OCI-LY7 (cell line): ENCODE results near the gene TMPO.

ENCODE experiments used
- EZH2phosphoT487 ChIP-seq: fragments of 200-600 bp; sonication (generic); IDR thresholded peaks from 2 replicates; pipeline ENCODE4 v1.6.1; 2018; ENCODE audit warnings: low read depth, borderline replicate concordance, mild to moderate bottlenecking, mixed run types, antibody characterized with exemption, low read length, moderate library complexity, mixed read lengths
- TF ChIP-seq, protein P1 (sequence below): fragments of 200-600 bp; sonication (generic); conservative IDR thresholded peaks from 2 replicates; pipeline ENCODE4 v1.5.1; 2014; ENCODE audit warnings: mild to moderate bottlenecking, antibody characterized with exemption, low read length, moderate library complexity, mixed read lengths

DNA sequence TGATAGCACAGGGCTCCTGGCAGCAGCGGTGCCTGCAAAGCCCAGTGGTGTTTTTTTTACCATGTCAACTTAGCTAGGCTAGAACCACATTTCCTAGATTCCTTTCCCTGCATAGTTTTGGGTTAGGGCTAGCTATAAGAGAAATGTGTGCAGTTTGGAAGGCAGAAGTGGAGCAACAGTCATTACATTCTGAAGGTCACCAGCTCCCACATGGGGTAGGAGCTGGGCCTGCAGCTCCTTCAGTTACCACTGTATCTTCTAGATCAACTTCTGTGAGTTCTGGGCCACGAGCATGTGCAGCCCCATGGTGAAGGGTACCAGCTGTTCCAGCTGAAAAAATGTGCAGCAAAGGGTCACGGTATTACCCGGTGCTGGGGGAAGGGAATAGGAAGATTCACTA, 75.8 kb downstream of the TMPO start:
- TF ChIP-seq, protein P1, sequence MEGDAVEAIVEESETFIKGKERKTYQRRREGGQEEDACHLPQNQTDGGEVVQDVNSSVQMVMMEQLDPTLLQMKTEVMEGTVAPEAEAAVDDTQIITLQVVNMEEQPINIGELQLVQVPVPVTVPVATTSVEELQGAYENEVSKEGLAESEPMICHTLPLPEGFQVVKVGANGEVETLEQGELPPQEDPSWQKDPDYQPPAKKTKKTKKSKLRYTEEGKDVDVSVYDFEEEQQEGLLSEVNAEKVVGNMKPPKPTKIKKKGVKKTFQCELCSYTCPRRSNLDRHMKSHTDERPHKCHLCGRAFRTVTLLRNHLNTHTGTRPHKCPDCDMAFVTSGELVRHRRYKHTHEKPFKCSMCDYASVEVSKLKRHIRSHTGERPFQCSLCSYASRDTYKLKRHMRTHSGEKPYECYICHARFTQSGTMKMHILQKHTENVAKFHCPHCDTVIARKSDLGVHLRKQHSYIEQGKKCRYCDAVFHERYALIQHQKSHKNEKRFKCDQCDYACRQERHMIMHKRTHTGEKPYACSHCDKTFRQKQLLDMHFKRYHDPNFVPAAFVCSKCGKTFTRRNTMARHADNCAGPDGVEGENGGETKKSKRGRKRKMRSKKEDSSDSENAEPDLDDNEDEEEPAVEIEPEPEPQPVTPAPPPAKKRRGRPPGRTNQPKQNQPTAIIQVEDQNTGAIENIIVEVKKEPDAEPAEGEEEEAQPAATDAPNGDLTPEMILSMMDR: peak; percentile 33; the same call in 1 of the 2 replicates
- TF ChIP-seq EZH2phosphoT487: no peak
